ENCODE data around the gene ACOT9.
A peak's percentile ranks its signal among the peaks of the same experiment; 100 is the strongest.

ACOT9 gene, protein sequence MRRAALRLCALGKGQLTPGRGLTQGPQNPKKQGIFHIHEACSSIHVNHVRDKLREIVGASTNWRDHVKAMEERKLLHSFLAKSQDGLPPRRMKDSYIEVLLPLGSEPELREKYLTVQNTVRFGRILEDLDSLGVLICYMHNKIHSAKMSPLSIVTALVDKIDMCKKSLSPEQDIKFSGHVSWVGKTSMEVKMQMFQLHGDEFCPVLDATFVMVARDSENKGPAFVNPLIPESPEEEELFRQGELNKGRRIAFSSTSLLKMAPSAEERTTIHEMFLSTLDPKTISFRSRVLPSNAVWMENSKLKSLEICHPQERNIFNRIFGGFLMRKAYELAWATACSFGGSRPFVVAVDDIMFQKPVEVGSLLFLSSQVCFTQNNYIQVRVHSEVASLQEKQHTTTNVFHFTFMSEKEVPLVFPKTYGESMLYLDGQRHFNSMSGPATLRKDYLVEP

DNA sequence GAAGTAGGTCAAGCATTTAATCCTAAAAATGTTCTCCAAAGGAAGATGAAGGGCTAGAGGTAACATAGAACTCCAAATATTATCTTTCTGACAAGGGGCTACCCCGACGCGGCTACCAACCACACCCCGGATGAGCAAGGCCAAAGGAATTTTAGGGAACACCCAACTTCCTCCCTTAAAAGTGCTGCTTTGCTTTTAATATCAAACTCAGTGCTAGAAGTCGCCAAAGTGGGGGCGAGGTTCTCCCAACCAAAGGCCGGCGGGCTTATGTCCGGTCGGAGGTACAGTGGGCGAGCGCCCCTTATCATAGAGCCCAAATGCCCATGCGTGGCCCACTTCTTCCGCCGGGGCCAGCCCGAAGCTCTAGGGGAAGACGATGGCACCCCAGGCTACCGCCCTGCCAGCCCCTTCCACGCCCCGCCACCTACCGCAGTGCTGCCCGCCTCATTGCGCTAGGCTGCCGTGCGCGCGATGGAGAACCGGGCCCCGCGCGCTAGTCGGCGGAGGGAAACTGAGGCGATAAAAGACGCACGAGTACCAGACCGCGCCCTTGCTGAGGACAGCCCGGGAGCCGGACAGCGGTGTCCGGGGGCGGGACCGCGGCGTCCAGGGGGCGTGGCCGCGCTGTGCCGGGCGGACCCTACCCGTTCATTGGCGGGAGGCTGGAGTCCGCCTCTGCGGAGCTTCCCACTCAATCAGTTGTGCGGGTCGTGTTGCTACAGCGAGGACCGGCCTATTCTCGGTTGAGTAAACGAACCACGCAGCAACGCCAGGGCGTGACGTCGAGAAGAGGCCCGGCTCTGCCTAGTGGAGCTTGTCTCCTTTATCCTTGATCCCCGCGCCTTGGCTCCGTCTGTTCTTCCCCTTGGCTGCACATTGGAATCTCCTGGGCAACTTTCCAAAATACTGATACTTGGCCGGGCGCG is at the start of gene ACOT9:
Gene ACOT9, minus strand, starts transcription at position 580 of the 926 bp plus-strand sequence. Its CDS starts 132 bp downstream, at position 448.
- peak within 1 kb of the TSS; percentile 76 for H3K4me3 ChIP-seq (ENCODE audit: low read depth, low read length)
- TF ChIP-seq, protein P1, sequence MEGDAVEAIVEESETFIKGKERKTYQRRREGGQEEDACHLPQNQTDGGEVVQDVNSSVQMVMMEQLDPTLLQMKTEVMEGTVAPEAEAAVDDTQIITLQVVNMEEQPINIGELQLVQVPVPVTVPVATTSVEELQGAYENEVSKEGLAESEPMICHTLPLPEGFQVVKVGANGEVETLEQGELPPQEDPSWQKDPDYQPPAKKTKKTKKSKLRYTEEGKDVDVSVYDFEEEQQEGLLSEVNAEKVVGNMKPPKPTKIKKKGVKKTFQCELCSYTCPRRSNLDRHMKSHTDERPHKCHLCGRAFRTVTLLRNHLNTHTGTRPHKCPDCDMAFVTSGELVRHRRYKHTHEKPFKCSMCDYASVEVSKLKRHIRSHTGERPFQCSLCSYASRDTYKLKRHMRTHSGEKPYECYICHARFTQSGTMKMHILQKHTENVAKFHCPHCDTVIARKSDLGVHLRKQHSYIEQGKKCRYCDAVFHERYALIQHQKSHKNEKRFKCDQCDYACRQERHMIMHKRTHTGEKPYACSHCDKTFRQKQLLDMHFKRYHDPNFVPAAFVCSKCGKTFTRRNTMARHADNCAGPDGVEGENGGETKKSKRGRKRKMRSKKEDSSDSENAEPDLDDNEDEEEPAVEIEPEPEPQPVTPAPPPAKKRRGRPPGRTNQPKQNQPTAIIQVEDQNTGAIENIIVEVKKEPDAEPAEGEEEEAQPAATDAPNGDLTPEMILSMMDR (IDR thresholded peaks at IDR 0.05; ENCODE audit: borderline replicate concordance, insufficient read depth, low read depth, low read length) = no peak

DNA sequence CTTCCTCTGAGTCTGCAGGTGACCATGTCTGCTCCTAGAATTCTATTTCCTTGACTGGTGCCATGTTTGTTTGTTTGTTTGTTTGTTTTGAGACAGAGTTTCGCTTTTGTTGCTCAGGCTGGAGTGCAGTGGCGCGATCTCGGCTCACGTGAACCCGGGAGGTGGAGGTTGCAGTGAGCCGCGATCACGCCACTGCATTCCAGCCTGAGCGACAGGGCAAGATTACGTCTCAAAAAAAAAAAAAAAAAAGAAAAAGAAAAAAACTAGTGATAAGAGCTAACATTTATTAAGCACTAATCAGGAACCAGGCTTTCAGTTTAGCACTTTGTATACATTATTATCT is 47.0 kb upstream of the ACOT9 start:
- TF ChIP-seq, protein P1 (IDR thresholded peaks at IDR 0.05; ENCODE audit: borderline replicate concordance, insufficient read depth, low read depth, low read length) = no peak
- H3K4me3 ChIP-seq (ENCODE audit: low read depth, low read length) = no peak overlapping the region

DNA sequence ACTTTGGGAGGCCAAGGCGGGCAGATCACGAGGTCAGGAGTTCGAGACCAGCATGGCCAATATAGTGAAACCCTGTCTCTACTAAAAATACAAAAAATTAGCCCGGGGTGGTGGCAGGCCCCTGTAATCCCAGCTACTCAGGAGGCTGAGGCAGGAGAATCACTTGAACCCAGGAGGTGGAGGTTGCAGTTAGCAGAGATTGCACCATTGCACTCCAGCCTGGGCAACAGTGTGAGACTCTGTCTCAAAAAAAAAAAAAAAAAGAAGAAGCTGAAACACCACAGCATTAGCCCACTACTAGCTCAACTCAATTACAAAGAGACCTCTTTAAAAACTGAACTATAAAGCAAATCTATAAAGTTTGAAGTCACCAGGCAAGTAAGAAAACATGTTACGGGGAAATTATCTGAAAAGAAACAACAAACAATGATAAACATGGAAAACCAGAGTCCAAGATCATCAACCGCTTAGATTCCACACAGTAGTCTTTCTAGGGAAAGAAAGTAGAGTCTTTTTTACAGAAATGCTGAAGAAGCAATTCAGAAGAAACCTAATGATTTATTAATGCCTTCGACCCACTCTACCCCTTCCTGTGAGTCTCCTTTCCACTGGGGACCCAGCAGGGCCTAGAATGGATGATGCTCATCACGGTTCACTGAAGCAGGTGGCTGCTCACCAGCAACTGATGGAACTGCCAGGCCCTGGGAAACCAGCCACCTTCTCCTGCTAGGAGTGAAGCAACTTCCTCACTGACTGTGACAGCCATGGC is 46.5 kb upstream of the ACOT9 start:
- H3K4me3 ChIP-seq (ENCODE audit: low read depth, low read length) = no peak overlapping the region
- TF ChIP-seq, protein P1 (IDR thresholded peaks at IDR 0.05; ENCODE audit: borderline replicate concordance, insufficient read depth, low read depth, low read length) = no peak

DNA sequence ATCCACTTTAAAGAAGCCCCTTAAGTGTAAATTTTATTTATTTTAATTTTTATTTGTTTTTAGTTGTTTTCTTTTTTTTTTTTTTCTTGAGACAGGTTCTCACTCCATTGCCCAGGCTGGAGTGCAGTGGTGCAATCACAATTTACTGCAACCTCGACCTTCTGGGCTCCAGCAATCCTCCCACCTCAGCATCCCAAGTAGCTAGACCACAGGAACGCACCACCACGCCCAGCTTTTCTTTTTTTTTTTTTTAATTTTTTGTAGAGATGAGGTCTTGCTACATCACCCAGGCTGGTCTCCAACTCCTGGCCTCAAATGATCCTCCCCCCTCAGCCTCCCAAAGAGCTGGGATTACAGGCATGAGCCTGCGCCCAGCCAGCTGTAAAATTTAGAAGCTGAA is 45.9 kb upstream of the ACOT9 start:
- H3K4me3 ChIP-seq (ENCODE audit: low read depth, low read length) = no peak overlapping the region
- TF ChIP-seq, protein P1 (IDR thresholded peaks at IDR 0.05; ENCODE audit: borderline replicate concordance, insufficient read depth, low read depth, low read length) = no peak

DNA sequence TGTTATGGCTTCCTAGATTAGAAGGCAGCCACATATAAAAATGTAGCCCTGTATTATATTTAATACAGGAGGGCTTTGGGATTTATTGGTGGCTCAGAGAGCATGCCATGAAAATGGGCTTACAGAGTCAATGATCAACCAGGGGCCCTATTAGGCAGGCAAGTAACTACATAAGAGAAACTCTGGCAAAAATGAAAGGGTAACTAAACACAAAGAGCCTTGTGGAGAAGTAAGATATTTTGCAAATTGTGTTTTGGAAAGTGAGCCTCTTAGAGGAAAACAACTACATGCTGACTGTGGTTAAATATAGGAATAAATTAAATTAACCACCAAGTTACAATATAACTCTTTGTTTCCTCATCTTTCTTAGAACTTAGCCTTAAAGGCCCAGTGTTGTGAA is 45.4 kb upstream of the ACOT9 start:
- H3K4me3 ChIP-seq (ENCODE audit: low read depth, low read length) = no peak overlapping the region
- TF ChIP-seq, protein P1 (IDR thresholded peaks at IDR 0.05; ENCODE audit: borderline replicate concordance, insufficient read depth, low read depth, low read length) = no peak

DNA sequence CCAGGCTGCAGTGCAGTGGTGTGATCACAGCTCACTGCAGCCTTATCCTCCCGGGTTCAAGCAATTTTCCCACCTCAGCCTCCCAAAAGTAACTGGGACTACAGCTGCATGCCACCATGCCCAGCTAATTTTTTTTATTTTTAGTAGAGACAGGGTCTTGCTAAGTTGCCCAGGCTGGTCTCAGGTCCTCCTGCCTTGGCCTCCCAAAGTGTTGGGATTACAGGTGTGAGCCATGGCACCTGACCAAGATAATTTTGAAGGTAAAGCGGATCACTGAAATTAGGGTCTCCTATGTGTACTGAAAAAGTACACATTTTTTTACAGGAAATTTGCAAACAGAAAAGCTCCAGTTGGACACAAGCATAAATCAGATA is 44.7 kb upstream of the ACOT9 start:
- TF ChIP-seq, protein P1 (IDR thresholded peaks at IDR 0.05; ENCODE audit: borderline replicate concordance, insufficient read depth, low read depth, low read length) = no peak
- H3K4me3 ChIP-seq (ENCODE audit: low read depth, low read length) = no peak overlapping the region
